Caki2 (cell line): Measurements from ENCODE around the gene PLEKHG4. TPM values are rescaled to one million over a fixed set of nuclear protein-coding genes. Genes with fewer than 3 reads are reported as not detected.
A peak's percentile ranks its signal among the peaks of the same experiment; 100 is the strongest.

Experiments used
- DNase-seq: peaks from one replicate; pipeline ENCODE4 v3.0.0-alpha.2; 2015; ENCODE audit warnings: low read depth
- in situ Hi-C: cut with HindIII; loops from 2 replicates; pipeline ENCODE4 v1.10.0; 2016; ENCODE audit warnings: low sequenced_read_pairs, low pct_unique_long_range_greater_than_20kb, mixed read lengths
- total RNA-seq: library from RNA; depleted of rRNA; stranded (reverse); fragments of >200 nt; shearing (Covaris generic); gene quantifications from 2 replicates; pipeline ENCODE4 v1.2.3, GENCODE V29; 2014; ENCODE audit warnings: low replicate concordance; rRNA removed

PLEKHG4 gene
- 20.5 and 21.2 TPM in 2 replicates for total RNA-seq

- peak; percentile 80 for DNase-seq
Observed at GRCh38 chr16:67279296-67280089, at the start of gene PLEKHG4. TSS of gene PLEKHG4 (plus strand) at chr16:67279532. CDS start at chr16:67280045, 513 bp downstream.

GRCh38 chr16:67229906-67230808, 49.2 kb upstream of the PLEKHG4 start:
- in situ Hi-C loops: no loop called here
- DNase-seq: no peak

More at GRCh38 chr16:67279296-67280089, at the start of gene PLEKHG4:
- in situ Hi-C loops: no loop called here

GRCh38 chr16:67230809-67231660, 48.3 kb upstream of the PLEKHG4 start:
- in situ Hi-C loops: no loop called here
- DNase-seq: no peak

- no peak for DNase-seq
- in situ Hi-C loops: no loop called here
Observed at GRCh38 chr16:67233596-67233995, 45.7 kb upstream of the PLEKHG4 start.

GRCh38 chr16:67234180-67234597, 45.1 kb upstream of the PLEKHG4 start:
- in situ Hi-C loops: no loop called here

GRCh38 chr16:67235816-67236562, 43.3 kb upstream of the PLEKHG4 start:
- no peak for DNase-seq
- in situ Hi-C loops: no loop called here

More at GRCh38 chr16:67234180-67234597, 45.1 kb upstream of the PLEKHG4 start:
- no peak for DNase-seq

- in situ Hi-C loops: no loop called here
- peak; percentile 67 for DNase-seq
Observed at GRCh38 chr16:67236563-67237395, 42.6 kb upstream of the PLEKHG4 start.

GRCh38 chr16:67237396-67238277, 41.7 kb upstream of the PLEKHG4 start:
- in situ Hi-C loops: no loop called here
- DNase-seq: no peak

GRCh38 chr16:67238278-67238575, 41.1 kb upstream of the PLEKHG4 start:
- no peak for DNase-seq
- in situ Hi-C loops: no loop called here

GRCh38 chr16:67238806-67239470, 40.4 kb upstream of the PLEKHG4 start:
- DNase-seq: no peak
- in situ Hi-C loops: no loop called here

- in situ Hi-C loops: no loop called here
- DNase-seq: peak; percentile 19
Observed at GRCh38 chr16:67240506-67240905, 38.8 kb upstream of the PLEKHG4 start.

- in situ Hi-C loops: no loop called here
Observed at GRCh38 chr16:67241008-67241900, 38.1 kb upstream of the PLEKHG4 start.

GRCh38 chr16:67242138-67242730, 37.1 kb upstream of the PLEKHG4 start:
- no peak for DNase-seq
- in situ Hi-C loops: no loop called here

More at GRCh38 chr16:67241008-67241900, 38.1 kb upstream of the PLEKHG4 start:
- peak; percentile 52 for DNase-seq

- no peak for DNase-seq
- in situ Hi-C loops: no loop called here
Observed at GRCh38 chr16:67243481-67243880, 35.9 kb upstream of the PLEKHG4 start.
